IMR-90 (cell line): ENCODE results near the gene GPR17. TPM values are rescaled to one million over a fixed set of nuclear protein-coding genes. Genes with fewer than 3 reads are reported as not detected.

Experiments
- ATAC-seq: fragments of 200-7000 bp; cut with Tn5 transposase; 2 replicates; pipeline ENCODE4 v1.9.1; 2020; ENCODE audit warnings: low read depth, mild to moderate bottlenecking, moderate library complexity
- BruUV-seq: library from RNA; stranded (reverse); fragments of 400-500 nt; replicated peaks from 2 replicates; lab custom pipeline; 2021; lab: Mats Ljungman, UMichigan
- CTCF ChIA-PET: fragments of 300-600 bp; formaldehyde crosslinking; extraction: SDS; loops from one replicate; lab custom pipeline; 2021; ENCODE audit warnings: antibody characterized with exemption; lab: Yijun Ruan, JAX
- POLR2A ChIA-PET: fragments of 300-600 bp; sonication (Branson Sonifier 250); formaldehyde crosslinking; loops from one replicate; lab custom pipeline; 2022; ENCODE audit warnings: antibody characterized with exemption; ENCODE audit not compliant: unreplicated experiment; lab: Charles Lee
- DNase-seq: peaks from one replicate; pipeline ENCODE4 v3.0.0; 2013
- H2AFZ ChIP-seq: replicated peaks from 2 replicates; pipeline ENCODE3; 2013; ENCODE audit warnings: low read length, mild to moderate bottlenecking; ENCODE audit not compliant: poor library complexity
- H2AK5ac ChIP-seq: 2 replicates; pipeline ENCODE4 v1.6.1; 2013; ENCODE audit warnings: low read depth, low read length, inconsistent platforms
- H2AK9ac ChIP-seq: replicated peaks from 2 replicates; pipeline ENCODE3; 2013; ENCODE audit warnings: mild to moderate bottlenecking, low read depth, low read length, moderate library complexity; ENCODE audit not compliant: poor library complexity
- H2BK120ac ChIP-seq: 2 replicates; pipeline ENCODE4 v1.6.1; 2013; ENCODE audit warnings: low read depth, low read length, inconsistent platforms
- H2BK15ac ChIP-seq: 3 replicates; pipeline ENCODE4 v1.6.1; 2013; ENCODE audit warnings: low read depth, low read length, inconsistent platforms
- H2BK20ac ChIP-seq: 2 replicates; pipeline ENCODE4 v1.6.1; 2013; ENCODE audit warnings: low read depth, mild to moderate bottlenecking, inconsistent platforms, low read length, moderate library complexity
- H2BK5ac ChIP-seq: 2 replicates; pipeline ENCODE4 v1.6.1; 2013; ENCODE audit warnings: mild to moderate bottlenecking, low read depth, low read length, inconsistent platforms; ENCODE audit not compliant: poor library complexity, severe bottlenecking
- H3K14ac ChIP-seq: replicated peaks from 2 replicates; pipeline ENCODE4 v1.6.1; 2013; ENCODE audit warnings: low read depth, low read length, inconsistent platforms
- H3K18ac ChIP-seq: 2 replicates; pipeline ENCODE4 v1.6.1; 2013; ENCODE audit warnings: low read depth, low read length, control low read depth
- H3K23ac ChIP-seq: 2 replicates; pipeline ENCODE4 v1.6.1; 2013; ENCODE audit warnings: low read depth, low read length, inconsistent platforms
- H3K27ac ChIP-seq: 2 replicates; pipeline ENCODE4 v1.5.1; 2013; ENCODE audit warnings: mild to moderate bottlenecking, control low read depth, low read length; ENCODE audit not compliant: insufficient read depth
- H3K27me3 ChIP-seq: 2 replicates; pipeline ENCODE4 v1.6.1; 2013; ENCODE audit warnings: low read length; ENCODE audit not compliant: control insufficient read depth, insufficient read depth
- H3K36me3 ChIP-seq: 2 replicates; pipeline ENCODE4 v1.6.1; 2013; ENCODE audit warnings: low read length, mixed read lengths; ENCODE audit not compliant: control insufficient read depth, insufficient read depth
- H3K4ac ChIP-seq: 2 replicates; pipeline ENCODE4 v1.6.1; 2013; ENCODE audit warnings: low read depth, low read length, inconsistent platforms
- H3K4me1 ChIP-seq: 2 replicates; pipeline ENCODE4 v1.6.1; 2013; ENCODE audit warnings: low read length, mixed read lengths; ENCODE audit not compliant: control insufficient read depth, insufficient read depth
- H3K4me2 ChIP-seq: 2 replicates; pipeline ENCODE4 v1.6.1; 2013; ENCODE audit warnings: low read depth, mild to moderate bottlenecking, control low read depth, low read length, moderate library complexity
- H3K4me3 ChIP-seq: 2 replicates; pipeline ENCODE4 v1.5.1; 2013; ENCODE audit warnings: low read depth, mild to moderate bottlenecking, control low read depth, low read length, moderate library complexity; ENCODE audit not compliant: insufficient read depth
- H3K56ac ChIP-seq: 2 replicates; pipeline ENCODE4 v1.6.1; 2013; ENCODE audit warnings: low read length, inconsistent platforms; ENCODE audit not compliant: insufficient read depth; ENCODE audit errors: extremely low read depth
- H3K79me1 ChIP-seq, 2 experiments: 2 replicates each; pipeline ENCODE4 v1.6.1; 2013; ENCODE audit warnings: low read length in 2 of 2, inconsistent platforms in 1 of 2, low read depth in 1 of 2
- H3K9ac ChIP-seq: 2 replicates; pipeline ENCODE4 v1.6.1; 2013; ENCODE audit warnings: low read depth, low read length, control low read depth
- H3K9me1 ChIP-seq: 2 replicates; pipeline ENCODE4 v1.6.1; 2013; ENCODE audit warnings: low read length, inconsistent platforms; ENCODE audit not compliant: insufficient read depth
- H3K9me3 ChIP-seq: 2 replicates; pipeline ENCODE4 v1.6.1; 2013; ENCODE audit warnings: low read length; ENCODE audit not compliant: control insufficient read depth, insufficient read depth
- H4K20me1 ChIP-seq: 2 replicates; pipeline ENCODE4 v1.6.1; 2013; ENCODE audit warnings: low read length, inconsistent platforms; ENCODE audit not compliant: insufficient read depth
- H4K5ac ChIP-seq: 2 replicates; pipeline ENCODE4 v1.6.1; 2013; ENCODE audit warnings: mild to moderate bottlenecking, low read depth, low read length, control low read depth
- H4K8ac ChIP-seq, 2 experiments: 2 replicates each; pipeline ENCODE4 v1.6.1; 2013; ENCODE audit warnings: low read depth in 2 of 2, low read length in 2 of 2, control low read depth in 1 of 2, inconsistent platforms in 1 of 2
- H4K91ac ChIP-seq: 2 replicates; pipeline ENCODE4 v1.6.1; 2013; ENCODE audit warnings: low read depth, low read length, inconsistent platforms; ENCODE audit not compliant: insufficient read depth
- BHLHE40 ChIP-seq: fragments of 150-350 bp; IDR thresholded peaks from 2 replicates; pipeline ENCODE4 v1.6.1; 2016; ENCODE audit warnings: mild to moderate bottlenecking, low read depth, low read length
- CHD1 ChIP-seq: IDR thresholded peaks from 2 replicates; pipeline ENCODE4 v1.6.1; 2012; ENCODE audit warnings: low read depth, low read length, improper control_type of control experiment
- CTCF ChIP-seq: conservative IDR thresholded peaks from 2 replicates; pipeline ENCODE4 v1.5.1; 2012; ENCODE audit warnings: mild to moderate bottlenecking, low read depth, low read length, improper control_type of control experiment
- ELK1 ChIP-seq: fragments of 150-350 bp; IDR thresholded peaks from 2 replicates; pipeline ENCODE4 v1.6.1; 2016; ENCODE audit warnings: low read depth, mild to moderate bottlenecking, low read length, moderate library complexity, borderline replicate concordance
- MAFK ChIP-seq: IDR thresholded peaks from 2 replicates; pipeline ENCODE4 v1.6.1; 2012; ENCODE audit warnings: low read depth, low read length, improper control_type of control experiment
- MAZ ChIP-seq: IDR thresholded peaks from 2 replicates; pipeline ENCODE4 v1.6.1; 2012; ENCODE audit warnings: low read depth, mild to moderate bottlenecking, low read length, improper control_type of control experiment, moderate library complexity, borderline replicate concordance
- MXI1 ChIP-seq: IDR thresholded peaks from 2 replicates; pipeline ENCODE4 v1.6.1; 2012; ENCODE audit warnings: low read depth, mild to moderate bottlenecking, low read length, moderate library complexity, borderline replicate concordance
- NFE2L2 ChIP-seq: fragments of 150-350 bp; IDR thresholded peaks from 2 replicates; pipeline ENCODE4 v1.6.1; 2016; ENCODE audit warnings: low read depth, mild to moderate bottlenecking, low read length
- POLR2A ChIP-seq: IDR thresholded peaks from 2 replicates; pipeline ENCODE4 v1.6.1; 2012; ENCODE audit warnings: mild to moderate bottlenecking, low read depth, low read length
- RAD21 ChIP-seq: IDR thresholded peaks from 2 replicates; pipeline ENCODE4 v1.6.1; 2012; ENCODE audit warnings: low read length, improper control_type of control experiment
- RCOR1 ChIP-seq: IDR thresholded peaks from 2 replicates; pipeline ENCODE4 v1.6.1; 2012; ENCODE audit warnings: mild to moderate bottlenecking, low read length, improper control_type of control experiment; ENCODE audit not compliant: insufficient replicate concordance
- RFX5 ChIP-seq: IDR thresholded peaks from 2 replicates; pipeline ENCODE4 v1.8.0; 2012; ENCODE audit warnings: low read depth, mild to moderate bottlenecking, low read length, moderate library complexity
- WGBS, 2 experiments: methylation state at CpG; one replicate each; pipeline versions ENCODE4 v1.1.5 to v1.1.7; 2013; ENCODE audit warnings: missing lambda C conversion rate in 2 of 2; ENCODE audit not compliant: insufficient read length in 1 of 2; ENCODE audit errors: extremely low coverage in 2 of 2; 5-methylcytosine and 5-hydroxymethylcytosine counted together
- dilution Hi-C: fragments of 300-500 bp; cut with HindIII; formaldehyde crosslinking; loops from one replicate; pipeline ENCODE4 v1.14.3; 2018; ENCODE audit warnings: low sequenced_read_pairs; ENCODE audit not compliant: unreplicated experiment
- in situ Hi-C: fragments of 300-500 bp; cut with MboI; formaldehyde crosslinking; loops from 3 replicates; pipeline ENCODE4 v1.14.3; 2019; ENCODE audit warnings: low sequenced_read_pairs, inconsistent platforms, mixed read lengths
- intact Hi-C: fragments of 100-400 bp; cut with micrococcal nuclease; formaldehyde crosslinking; loops from 2 replicates; pipeline ENCODE4 v1.10.0; 2022
- polyA plus RNA-seq, 3 experiments: library from polyadenylated mRNA; depleted of rRNA; stranded (reverse); fragments of >200 nt; gene quantifications; 2 replicates each; pipeline ENCODE4 v1.2.3, GENCODE V29; 2012; ENCODE audit warnings: low replicate concordance in 1 of 3
- total RNA-seq: library from RNA; depleted of rRNA; stranded (reverse); fragments of >200 nt; gene quantifications from 2 replicates; pipeline ENCODE4 v1.2.3, GENCODE V29; 2012

Gene GPR17
- total and polyA plus RNA-seq, 2 of the 4 experiments (the other 2 are of a cell fraction) = not detected

GRCh38 chr2:127647242-127648190 lies 1.6 kb downstream of the GPR17 start:
- no TSS peak for BruUV-seq
- Histone ChIP-seq H3K56ac (no peak overlapping the region), H3K9me3 (no peaks in the 10 kb centered on the region), H2BK20ac (no peak overlapping the region), H4K5ac (no peak overlapping the region), H4K20me1 (no peaks in the 10 kb centered on the region; the same call in 1 of the 2 replicates), H4K91ac (no peak overlapping the region), H3K9me1 (peaks cover 17% of the 10 kb centered on the region; the same call in 1 of the 2 replicates), H2BK120ac (no peak overlapping the region), H3K4me3 (no peak overlapping the region), H2AFZ (no peak overlapping the region), H3K9ac (no peak overlapping the region), H3K27me3 (no peaks in the 10 kb centered on the region), H2BK5ac (no peak overlapping the region), H4K8ac (no peak overlapping the region), H2AK9ac (peak overlapping the region; percentile 76), H2BK15ac (no peak overlapping the region), H3K23ac (no peak overlapping the region), H3K4ac (peak overlapping the region; percentile 53; the same call in 1 of the 2 replicates), H3K4me1 (peaks cover 7% of the 10 kb centered on the region; the same call in 1 of the 2 replicates), H3K27ac (no peak overlapping the region), H3K18ac (no peak overlapping the region), H3K36me3 (peaks cover 4% of the 10 kb centered on the region; the same call in 1 of the 2 replicates), H2AK5ac (peak overlapping the region; percentile 54; the same call in 1 of the 2 replicates), H3K14ac (no peak overlapping the region), H3K79me1 (peaks cover 0 to 16% of the 10 kb centered on the region in 2 experiments; a peak in 2 of 4 replicates), H3K4me2 (no peak overlapping the region)
- in situ Hi-C loops (no loop called here), intact Hi-C loops (loop anchor here (2.0 to 5.0 kb wide), 3 partner anchors 121 to 323 kb away; partner anchors contain the start of gene IWS1), dilution Hi-C loops (no loop called here)
- WGBS, 2 experiments = 82% methylated on average over 9 of the region's 16 CpGs; no CpG with 5 or more reads in 1 of the 2 experiments
- POLR2A ChIA-PET = interaction anchor here (0.8 kb wide), 1 partner anchor 10 kb away, joined by 3 read pairs; no protein-coding TSS in a partner anchor
- DNase-seq = peak; percentile 25
- CTCF ChIA-PET = no interaction called here
- TF ChIP-seq MAFK (no peak), BHLHE40 (no peak), RCOR1 (no peak), NFE2L2 (no peak), MXI1 (no peak), RAD21 (no peak), ELK1 (no peak), POLR2A (no peak), RFX5 (no peak), CHD1 (no peak), MAZ (no peak), CTCF (no peak)
- ATAC-seq = no peak; the same call in 1 of the 2 replicates
